Trophoblast cell (in vitro differentiated cells and primary cell): ENCODE measurements around the gene PDIA2.

Experiments used
- DNase-seq, 2 donors: peaks; one replicate each; pipeline ENCODE4 v3.0.0-alpha.2; 2016
- H2AFZ ChIP-seq: 2 replicates; pipeline ENCODE4 v1.6.1; 2013; ENCODE audit warnings: low read length, moderate library complexity, mild to moderate bottlenecking; ENCODE audit not compliant: insufficient read depth, poor library complexity
- H2AK5ac ChIP-seq: 2 replicates; pipeline ENCODE4 v1.6.1; 2013; ENCODE audit warnings: mild to moderate bottlenecking, low read length
- H2BK120ac ChIP-seq: 2 replicates; pipeline ENCODE4 v1.6.1; 2013; ENCODE audit warnings: low read length, mild to moderate bottlenecking, moderate library complexity; ENCODE audit not compliant: insufficient read depth, poor library complexity
- H2BK12ac ChIP-seq: 2 replicates; pipeline ENCODE4 v1.6.1; 2013; ENCODE audit warnings: mild to moderate bottlenecking, low read length, moderate library complexity
- H2BK5ac ChIP-seq: 2 replicates; pipeline ENCODE4 v1.6.1; 2013; ENCODE audit warnings: low read length, low read depth, moderate library complexity, mild to moderate bottlenecking; ENCODE audit not compliant: poor library complexity
- H3K14ac ChIP-seq: 2 replicates; pipeline ENCODE4 v1.6.1; 2013; ENCODE audit warnings: mild to moderate bottlenecking, low read length
- H3K18ac ChIP-seq: 2 replicates; pipeline ENCODE4 v1.6.1; 2013; ENCODE audit warnings: mild to moderate bottlenecking, low read length
- H3K23ac ChIP-seq: 2 replicates; pipeline ENCODE4 v1.6.1; 2013; ENCODE audit warnings: low read length
- H3K27ac ChIP-seq: 2 replicates; pipeline ENCODE4 v1.5.1; 2013; ENCODE audit warnings: low read depth, mild to moderate bottlenecking, inconsistent platforms, low read length, moderate library complexity
- H3K27me3 ChIP-seq: 2 replicates; pipeline ENCODE4 v1.6.1; 2013; ENCODE audit warnings: inconsistent platforms, mild to moderate bottlenecking, low read length, moderate library complexity; ENCODE audit not compliant: insufficient read depth
- H3K36me3 ChIP-seq, 2 experiments: 1 replicate in 1 of 2; 2 replicates in 1 of 2; pipeline ENCODE4 v1.6.1; 2013; ENCODE audit warnings: low read length in 2 of 2, mild to moderate bottlenecking in 2 of 2, moderate library complexity in 1 of 2; ENCODE audit not compliant: insufficient read depth in 2 of 2, control insufficient read depth in 1 of 2
- H3K4ac ChIP-seq: 2 replicates; pipeline ENCODE4 v1.6.1; 2013; ENCODE audit warnings: low read depth, mild to moderate bottlenecking, low read length, moderate library complexity
- H3K4me1 ChIP-seq, 2 experiments: 1 replicate in 1 of 2; 2 replicates in 1 of 2; pipeline ENCODE4 v1.6.1; 2013; ENCODE audit warnings: low read length in 2 of 2, mild to moderate bottlenecking in 2 of 2, moderate library complexity in 1 of 2; ENCODE audit not compliant: insufficient read depth in 2 of 2, control insufficient read depth in 1 of 2
- H3K4me2 ChIP-seq: 2 replicates; pipeline ENCODE4 v1.6.1; 2013; ENCODE audit warnings: inconsistent platforms, mild to moderate bottlenecking, low read length, moderate library complexity
- H3K4me3 ChIP-seq: 2 replicates; pipeline ENCODE4 v1.5.1; 2013; ENCODE audit warnings: mild to moderate bottlenecking, low read depth, low read length, inconsistent platforms
- H3K79me1 ChIP-seq: one replicate; pipeline ENCODE4 v1.6.1; 2013; ENCODE audit warnings: low read length
- H3K79me2 ChIP-seq: 2 replicates; pipeline ENCODE4 v1.6.1; 2013; ENCODE audit warnings: low read length, mild to moderate bottlenecking; ENCODE audit not compliant: control insufficient read depth, insufficient read depth, poor library complexity
- H3K9ac ChIP-seq: 2 replicates; pipeline ENCODE4 v1.6.1; 2013; ENCODE audit warnings: mild to moderate bottlenecking, low read length
- H3K9me3 ChIP-seq: 2 replicates; pipeline ENCODE4 v1.6.1; 2013; ENCODE audit warnings: low read depth, mild to moderate bottlenecking, control low read depth, inconsistent platforms, low read length; ENCODE audit not compliant: insufficient read depth
- H4K12ac ChIP-seq: 2 replicates; pipeline ENCODE4 v1.6.1; 2013; ENCODE audit warnings: low read depth, mild to moderate bottlenecking, low read length, moderate library complexity
- H4K8ac ChIP-seq: 2 replicates; pipeline ENCODE4 v1.6.1; 2013; ENCODE audit warnings: low read depth, mild to moderate bottlenecking, low read length, moderate library complexity
- H4K91ac ChIP-seq: one replicate; pipeline ENCODE4 v1.6.1; 2013; ENCODE audit warnings: low read depth, mild to moderate bottlenecking, low read length, moderate library complexity
- WGBS: extraction: QIAGEN DNeasy Blood & Tissue Kit; methylation state at CpG from one replicate; pipeline ENCODE4 v1.1.7; 2013; ENCODE audit warnings: missing lambda C conversion rate; ENCODE audit not compliant: insufficient read length, insufficient coverage; ENCODE audit errors: extremely low coverage; 5-methylcytosine and 5-hydroxymethylcytosine counted together

PDIA2 gene

DNA sequence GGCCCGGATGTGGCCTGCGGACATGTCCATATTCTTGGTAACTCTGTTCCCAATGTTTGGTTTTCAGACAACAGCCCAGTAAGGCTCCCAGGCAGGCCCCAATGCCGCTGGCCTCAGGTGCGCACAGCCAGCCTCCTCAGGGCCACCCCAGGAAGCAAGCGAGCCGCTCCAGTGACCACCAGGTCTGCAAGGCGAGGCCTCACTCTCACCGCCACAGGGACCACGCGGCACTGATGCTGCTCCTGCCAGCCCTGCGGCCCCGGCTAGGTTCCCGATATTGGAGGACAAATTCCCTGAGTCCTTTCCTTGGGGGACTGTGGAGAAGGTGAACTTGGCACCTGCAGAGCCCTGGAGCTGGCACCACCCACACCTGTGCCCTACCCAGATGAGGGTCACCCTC lies 19.0 kb downstream of the PDIA2 start:
- H3K14ac ChIP-seq, result no peak overlapping the region
- no peaks in the 10 kb centered on the region for H3K27me3 ChIP-seq
- no peak overlapping the region for H2BK120ac ChIP-seq
- no peak overlapping the region for H4K12ac ChIP-seq
- H2BK5ac ChIP-seq, result no peak overlapping the region
- H3K4me2 ChIP-seq, result no peak overlapping the region
- peaks cover 49 to 50% of the 10 kb centered on the region in 2 experiments for H3K36me3 ChIP-seq
- peaks cover 5% of the 10 kb centered on the region for H3K9me3 ChIP-seq
- H3K79me1 ChIP-seq, result no peaks in the 10 kb centered on the region
- no peaks in the 10 kb centered on the region for H3K79me2 ChIP-seq
- no peak overlapping the region for H3K23ac ChIP-seq
- no peak overlapping the region for H3K27ac ChIP-seq
- no peak overlapping the region for H2AK5ac ChIP-seq
- no peak overlapping the region for H3K9ac ChIP-seq
- no peaks in the 10 kb centered on the region for H3K4me1 ChIP-seq
- H2AFZ ChIP-seq, result no peak overlapping the region
- H3K4me3 ChIP-seq, result no peak overlapping the region
- H4K91ac ChIP-seq, result no peak overlapping the region
- H4K8ac ChIP-seq, result no peak overlapping the region
- no peak overlapping the region for H3K18ac ChIP-seq
- no peak for DNase-seq
- H2BK12ac ChIP-seq, result no peak overlapping the region
- WGBS, result no CpG with 5 or more reads among the region's 13 CpGs
- H3K4ac ChIP-seq, result no peak overlapping the region

DNA sequence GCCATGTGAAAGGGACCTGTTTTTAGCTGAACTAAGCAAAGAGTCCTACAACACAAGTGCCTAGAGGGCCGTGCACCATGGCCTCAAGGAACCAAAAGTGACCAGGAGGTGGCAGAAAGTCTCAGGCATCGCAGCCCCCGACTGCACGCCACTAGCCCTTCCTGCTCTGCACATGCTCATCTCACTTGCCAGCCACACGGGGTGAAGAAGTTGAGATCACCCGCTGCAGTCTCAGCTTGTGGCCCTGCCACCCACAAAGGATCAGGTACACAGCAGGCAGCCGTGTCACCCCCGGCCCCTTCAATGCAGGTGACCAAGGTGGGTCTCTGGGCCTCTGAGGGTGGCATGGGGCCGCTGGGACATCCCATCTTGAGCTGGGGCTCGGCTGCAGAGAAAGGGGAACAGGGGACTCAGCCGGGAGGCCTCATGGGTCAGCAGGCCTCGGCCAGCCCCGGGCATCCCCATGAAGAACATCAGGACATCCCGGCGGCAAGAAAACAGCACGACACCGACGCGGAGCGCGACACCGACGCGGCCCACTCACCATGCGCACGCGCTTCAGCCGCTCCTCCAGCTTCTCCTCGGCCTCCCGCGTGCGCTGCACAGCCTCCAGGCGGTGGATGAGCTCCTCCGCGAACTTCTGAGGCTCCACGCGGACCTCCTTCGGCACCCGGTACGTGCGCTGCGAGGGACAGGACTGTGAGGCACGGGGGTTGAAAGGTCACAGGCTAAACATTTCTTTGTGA lies 21.0 kb downstream of the PDIA2 start:
- Histone ChIP-seq H3K4ac (no peak overlapping the region), H3K23ac (no peak overlapping the region), H3K27ac (no peak overlapping the region), H3K18ac (no peak overlapping the region), H4K12ac (no peak overlapping the region), H3K27me3 (no peaks in the 10 kb centered on the region), H2BK5ac (no peak overlapping the region), H3K4me1 (no peaks in the 10 kb centered on the region), H4K91ac (no peak overlapping the region), H3K36me3 (peaks cover 48 to 55% of the 10 kb centered on the region in 2 experiments), H2AK5ac (no peak overlapping the region), H2BK120ac (no peak overlapping the region), H3K79me2 (no peaks in the 10 kb centered on the region), H3K9ac (no peak overlapping the region), H3K4me2 (no peak overlapping the region), H3K14ac (no peak overlapping the region), H2BK12ac (no peak overlapping the region), H2AFZ (no peak overlapping the region), H4K8ac (no peak overlapping the region), H3K4me3 (no peak overlapping the region), H3K9me3 (peaks cover 2% of the 10 kb centered on the region), H3K79me1 (no peaks in the 10 kb centered on the region)
- WGBS, result no CpG with 5 or more reads among the region's 43 CpGs
- DNase-seq, result peak in 1 of 2 donors; percentile 50

DNA sequence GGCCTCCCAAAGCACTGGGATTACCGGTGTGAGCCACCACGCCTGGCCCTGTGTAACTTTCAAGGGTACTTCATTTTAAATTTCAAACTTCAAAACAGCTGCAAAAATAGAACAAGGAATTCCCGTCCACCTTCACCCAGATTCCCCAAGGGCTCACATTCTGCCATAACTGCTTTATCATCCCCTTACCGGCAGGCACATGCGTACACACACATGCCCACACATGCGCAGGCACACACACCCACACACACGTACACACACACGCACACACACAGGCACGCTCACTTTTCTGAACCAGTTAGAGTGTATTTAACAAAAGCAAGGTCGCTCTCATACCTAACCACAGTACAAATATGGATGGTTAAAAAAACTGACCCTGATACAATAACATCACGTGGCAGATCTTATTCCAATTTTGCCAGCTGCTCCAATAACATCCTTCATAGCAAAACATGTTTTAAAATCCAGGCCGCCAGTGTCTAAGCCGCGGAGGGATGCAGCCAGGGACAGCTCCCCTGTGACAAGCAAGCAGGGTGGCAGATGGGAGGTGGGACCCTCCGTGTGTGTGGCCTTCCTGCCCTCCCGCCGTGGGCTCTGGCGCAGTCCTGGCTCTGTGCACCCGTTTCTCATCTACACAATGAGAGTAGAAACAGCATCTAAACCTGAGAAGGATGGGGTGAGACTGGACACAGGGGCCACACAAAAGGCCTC lies 23.1 kb downstream of the PDIA2 start:
- H3K4me3 ChIP-seq, result no peak overlapping the region
- no peak overlapping the region for H4K91ac ChIP-seq
- no peak overlapping the region for H3K4ac ChIP-seq
- peaks cover 7% of the 10 kb centered on the region for H3K9me3 ChIP-seq
- no peak overlapping the region for H3K27ac ChIP-seq
- H3K4me1 ChIP-seq, result no peaks in the 10 kb centered on the region
- H2BK12ac ChIP-seq, result no peak overlapping the region
- H3K4me2 ChIP-seq, result no peak overlapping the region
- no peaks in the 10 kb centered on the region for H3K79me2 ChIP-seq
- H3K36me3 ChIP-seq, result peaks cover 55 to 62% of the 10 kb centered on the region in 2 experiments
- DNase-seq, result no peak
- H3K79me1 ChIP-seq, result no peaks in the 10 kb centered on the region
- H2BK5ac ChIP-seq, result no peak overlapping the region
- WGBS, result no CpG with 5 or more reads among the region's 19 CpGs
- no peak overlapping the region for H3K14ac ChIP-seq
- H3K9ac ChIP-seq, result no peak overlapping the region
- no peak overlapping the region for H2AK5ac ChIP-seq
- H2AFZ ChIP-seq, result no peak overlapping the region
- no peak overlapping the region for H2BK120ac ChIP-seq
- no peaks in the 10 kb centered on the region for H3K27me3 ChIP-seq
- H4K8ac ChIP-seq, result no peak overlapping the region
- H3K23ac ChIP-seq, result no peak overlapping the region
- no peak overlapping the region for H4K12ac ChIP-seq
- H3K18ac ChIP-seq, result no peak overlapping the region

DNA sequence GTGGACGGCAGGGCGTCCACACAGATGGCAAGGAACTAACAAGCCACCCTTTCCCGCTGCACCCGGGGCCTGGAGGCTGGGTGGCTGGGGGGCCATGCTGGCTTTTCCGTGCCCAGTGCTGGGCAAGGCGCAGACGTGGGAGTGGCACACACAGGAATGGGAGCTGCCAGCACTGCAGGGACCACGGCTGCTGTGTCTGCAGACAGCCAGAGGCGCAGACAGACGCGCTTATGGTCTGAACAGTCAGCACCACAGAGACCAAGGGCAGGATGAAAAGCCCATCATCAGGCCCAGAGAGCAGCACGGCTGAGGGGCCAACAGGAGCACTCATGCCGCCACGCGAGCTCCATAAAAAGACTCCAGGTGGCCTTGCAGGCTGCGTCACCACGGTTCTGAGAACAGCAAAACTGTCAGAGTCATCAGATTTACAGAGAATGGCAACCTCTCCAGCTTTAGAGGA lies 24.0 kb downstream of the PDIA2 start:
- WGBS, result no CpG with 5 or more reads among the region's 17 CpGs

More for the DNA sequence above, 24.0 kb downstream of the PDIA2 start:
- no peaks in the 10 kb centered on the region for H3K4me1 ChIP-seq
- H2AFZ ChIP-seq, result no peak overlapping the region
- H4K8ac ChIP-seq, result no peak overlapping the region
- H2BK120ac ChIP-seq, result no peak overlapping the region
- H3K79me1 ChIP-seq, result no peaks in the 10 kb centered on the region
- no peak overlapping the region for H3K23ac ChIP-seq
- H3K4me2 ChIP-seq, result no peak overlapping the region
- H3K36me3 ChIP-seq, result peaks cover 54 to 61% of the 10 kb centered on the region in 2 experiments
- H3K79me2 ChIP-seq, result no peaks in the 10 kb centered on the region
- H4K91ac ChIP-seq, result no peak overlapping the region
- no peak overlapping the region for H3K14ac ChIP-seq
- no peak overlapping the region for H3K27ac ChIP-seq
- no peak overlapping the region for H3K9ac ChIP-seq
- no peak overlapping the region for H4K12ac ChIP-seq
- H3K9me3 ChIP-seq, result peaks cover 7% of the 10 kb centered on the region
- H2BK5ac ChIP-seq, result no peak overlapping the region
- H3K4ac ChIP-seq, result no peak overlapping the region
- no peak overlapping the region for H2AK5ac ChIP-seq
- DNase-seq, result no peak
- H3K27me3 ChIP-seq, result no peaks in the 10 kb centered on the region
- H3K4me3 ChIP-seq, result no peak overlapping the region
- H3K18ac ChIP-seq, result no peak overlapping the region
- H2BK12ac ChIP-seq, result no peak overlapping the region
